ENCODE measurements around the gene DGKI. TPM values are rescaled to one million over a fixed set of nuclear protein-coding genes. Genes with fewer than 3 reads are reported as not detected.

Gene DGKI
- total and polyA plus RNA-seq, 9 of the 15 experiments (the other 6 are each of a cell fraction or from before 2014, with no cell fraction given), result 0.11 to 0.54 (median 0.15) TPM; not detected in 5

GRCh38 chr7:137507096-137507495, 339.7 kb downstream of the DGKI start (continued):
- TF ChIP-seq ARID3B (CRISPR knock-in tag; IDR thresholded peaks at IDR 0.05; ENCODE audit: borderline replicate concordance), result no peak
- TF ChIP-seq FOXA1 (IDR thresholded peaks at IDR 0.05; ENCODE audit: borderline replicate concordance), result no peak
- no peak for TF ChIP-seq MED1 (CRISPR knock-in tag; IDR thresholded peaks at IDR 0.05; ENCODE audit: borderline replicate concordance)
- no peak for TF ChIP-seq ZNF551 (CRISPR knock-in tag; IDR thresholded peaks at IDR 0.05)

- H3K27ac ChIP-seq (ENCODE audit: extremely low read depth, low read depth, low read length), result no peak overlapping the region
- H3K9ac ChIP-seq (ENCODE audit: insufficient read depth in 1 of 2, low read depth in 2 of 2, low read length in 2 of 2), result no peak overlapping the region
- 1% methylated on average over 3 of the region's 3 CpGs for WGBS (ENCODE audit: insufficient coverage, low coverage, missing lambda C conversion rate)
- no peak for FAIRE-seq
- in situ Hi-C loops (cut with MboI) (no loop called here), intact Hi-C loops (cut with micrococcal nuclease) (no loop called here)
- TF ChIP-seq TFE3 (CRISPR knock-in tag; IDR thresholded peaks at IDR 0.05) (no peak), CBX3 (IDR thresholded peaks at IDR 0.05; ENCODE audit: borderline replicate concordance in 1 of 2, low read length in 2 of 2) (no peak), HSF4 (CRISPR knock-in tag; IDR thresholded peaks at IDR 0.05; ENCODE audit: borderline replicate concordance) (no peak)
- no TSS peak for BruUV-seq (replicated peaks)
- no peaks in the 10 kb centered on the region for H3K4me1 ChIP-seq (replicated peaks in 1 of 2; ENCODE audit: control insufficient read depth in 2 of 2, insufficient read depth in 2 of 2, low read length in 2 of 2)
- no peak for ATAC-seq
- no peak for DNase-seq (ENCODE audit: extremely low read depth in 1 of 4, low spot score in 3 of 4)
- ChIA-PET POLR2A (no interaction called here), CTCF (ENCODE audit: low intra/inter-chr PET ratio) (no interaction called here)
- no peaks in the 10 kb centered on the region for H3K36me3 ChIP-seq (ENCODE audit: control insufficient read depth, insufficient read depth, low read length)
- no peaks in the 10 kb centered on the region for H3K27me3 ChIP-seq (ENCODE audit: control insufficient read depth in 2 of 2, insufficient read depth in 2 of 2, low read length in 2 of 2)
- H3K9me1 ChIP-seq (ENCODE audit: control insufficient read depth, insufficient read depth, low read length), result no peaks in the 10 kb centered on the region
- H4K20me1 ChIP-seq (replicated peaks; ENCODE audit: control insufficient read depth, insufficient read depth, low read length), result no peaks in the 10 kb centered on the region
- no peaks in the 10 kb centered on the region for H3K9me3 ChIP-seq (replicated peaks; ENCODE audit: control insufficient read depth, insufficient read depth, low read depth, low read length)
- no peak overlapping the region for H3K4me2 ChIP-seq (ENCODE audit: insufficient read depth, low read length)
- no peak overlapping the region for H2AFZ ChIP-seq (ENCODE audit: low read depth, low read length)
- no peak overlapping the region for H3K4me3 ChIP-seq
- no peaks in the 10 kb centered on the region for H3K79me2 ChIP-seq (ENCODE audit: control insufficient read depth, insufficient read depth, low read length)
Measured at GRCh38 chr7:137506031-137506430, 340.7 kb downstream of the DGKI start.
